HG03045 (cell line): ENCODE data around the gene ALS2.
A peak's percentile ranks its signal among the peaks of the same experiment; 100 is the strongest.
"Not testable (repeated sequence)": the region's sequence is repeated elsewhere in the genome, so short reads cannot be mapped to it uniquely, and the experiment has no call there.

ENCODE experiments used
- ATAC-seq: cut with Tn5 transposase; IDR thresholded peaks from one replicate; pipeline ENCODE4 v1.9.1; 2021; ENCODE audit warnings: mild to moderate bottlenecking, moderate library complexity; ENCODE audit not compliant: unreplicated experiment

Gene ALS2

DNA sequence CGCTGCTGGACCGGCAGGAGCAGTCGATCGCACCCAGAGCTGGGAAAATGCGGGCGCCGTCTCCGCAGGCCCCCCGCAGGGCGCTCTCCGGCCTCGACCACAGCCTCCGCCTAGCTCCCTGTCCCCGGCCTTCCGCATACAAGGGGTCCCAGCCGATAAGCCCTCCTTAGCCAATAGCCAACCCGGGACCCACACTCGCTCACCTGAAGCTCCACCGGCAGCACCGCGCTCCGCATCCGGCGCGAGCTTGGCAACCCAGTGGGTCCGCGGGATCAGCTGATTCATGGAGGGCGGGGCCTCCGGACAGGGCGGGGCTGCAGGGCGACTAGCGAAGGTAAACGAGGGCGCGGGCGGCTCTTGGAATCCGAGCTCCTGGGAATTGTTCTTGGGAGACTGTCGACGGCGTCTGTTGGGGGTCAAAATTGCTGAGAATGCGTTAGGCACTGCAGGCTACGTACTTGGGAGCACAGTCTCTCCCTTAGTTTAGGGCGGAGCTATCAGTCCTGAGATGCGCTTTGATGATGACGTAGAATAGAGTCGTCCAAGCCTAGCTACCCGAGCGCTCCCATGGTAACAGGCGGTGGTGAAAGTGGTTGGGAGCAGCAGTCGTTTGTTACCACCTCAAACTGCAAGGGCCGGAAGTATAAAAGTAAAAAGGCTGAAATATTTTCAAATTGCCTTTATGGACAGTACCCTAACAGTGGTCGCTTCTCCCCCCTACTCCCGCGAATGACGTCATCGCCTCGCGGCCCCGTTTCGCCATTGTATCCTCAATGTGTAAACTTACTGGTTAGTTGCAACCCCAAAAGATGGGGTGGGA, at the start of gene ALS2:
ALS2 (minus strand) TSS at position 260 of the 820 bp plus-strand sequence. CDS start 12,048 bp downstream, outside the sequence.
- ATAC-seq, result peak; percentile 98

DNA sequence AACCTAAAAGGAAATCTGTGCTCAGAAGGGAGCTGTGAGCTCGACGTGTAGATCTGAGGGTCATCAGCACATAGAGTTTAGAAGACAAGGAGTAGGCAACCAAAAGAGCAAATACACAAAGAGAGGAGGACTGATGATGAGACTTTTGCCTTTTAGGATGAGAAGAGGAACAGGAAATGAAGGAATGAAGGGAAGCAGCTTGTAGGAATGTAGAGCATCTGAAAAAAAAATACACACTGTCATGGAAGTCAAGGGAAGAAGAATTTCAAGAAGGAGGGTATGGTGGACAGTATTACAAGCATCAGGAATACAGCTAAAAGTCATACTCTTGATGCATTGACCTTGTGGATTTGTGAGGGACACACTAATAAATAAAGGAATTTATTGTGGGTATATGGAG, 47.5 kb upstream of the ALS2 start:
- ATAC-seq, result no peak

DNA sequence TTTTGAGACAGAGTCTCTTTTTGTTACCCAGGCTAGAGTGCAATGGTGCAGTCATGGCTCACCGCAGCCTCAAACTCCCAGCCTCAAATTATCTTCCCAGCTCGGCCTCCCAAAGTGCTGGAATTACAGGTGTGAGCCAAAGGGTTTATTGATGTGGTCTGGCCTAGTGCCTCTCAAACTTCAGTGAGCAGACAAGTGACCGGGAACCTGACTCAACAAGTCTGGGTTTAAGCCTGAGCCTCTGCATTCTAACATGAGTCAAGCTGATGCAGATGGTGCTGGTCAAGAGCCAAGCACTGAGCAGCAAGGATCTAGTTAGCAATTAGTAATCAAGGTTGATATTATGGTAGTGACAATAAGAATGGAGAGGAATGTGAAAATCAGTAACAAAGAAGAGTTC, 46.9 kb upstream of the ALS2 start:
- ATAC-seq, result no peak

DNA sequence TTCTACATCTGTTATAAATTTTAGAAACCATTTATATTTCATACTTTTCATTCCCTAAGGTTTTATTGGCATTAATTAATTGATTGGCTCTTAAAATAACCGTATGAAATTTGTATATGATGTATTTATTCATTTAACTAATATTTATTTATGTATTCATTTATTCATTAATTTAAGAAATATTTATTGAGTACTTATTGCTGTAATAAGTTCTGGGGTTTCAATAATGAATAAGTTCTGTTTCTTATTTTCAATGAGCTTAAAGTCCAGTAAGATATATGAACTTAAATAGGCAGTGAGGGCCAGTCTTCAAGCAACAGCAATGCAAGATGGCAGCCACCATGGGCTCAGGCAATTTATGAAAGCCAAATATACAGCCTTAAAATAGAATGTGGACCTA, 43.5 kb upstream of the ALS2 start:
- no peak for ATAC-seq

DNA sequence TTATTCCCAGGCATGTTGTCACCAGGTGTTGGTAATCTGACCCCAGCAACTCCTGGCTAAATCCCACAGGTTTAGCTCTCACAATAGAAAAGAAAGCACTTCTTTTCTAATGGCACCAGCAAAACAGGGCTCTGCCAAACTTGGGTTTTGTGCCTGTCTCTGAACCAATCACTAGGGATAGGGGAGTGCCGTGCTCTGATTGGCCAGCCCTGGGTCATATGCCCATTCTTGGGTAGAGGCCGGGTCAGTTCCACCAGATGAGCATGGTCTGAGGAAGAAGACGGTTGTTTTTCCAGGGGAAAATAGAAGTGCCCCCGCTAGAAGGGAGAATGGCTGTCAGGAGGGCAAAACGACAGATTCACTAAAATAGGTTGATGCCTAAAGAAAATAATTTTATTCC, 40.3 kb upstream of the ALS2 start:
- ATAC-seq, result no peak

DNA sequence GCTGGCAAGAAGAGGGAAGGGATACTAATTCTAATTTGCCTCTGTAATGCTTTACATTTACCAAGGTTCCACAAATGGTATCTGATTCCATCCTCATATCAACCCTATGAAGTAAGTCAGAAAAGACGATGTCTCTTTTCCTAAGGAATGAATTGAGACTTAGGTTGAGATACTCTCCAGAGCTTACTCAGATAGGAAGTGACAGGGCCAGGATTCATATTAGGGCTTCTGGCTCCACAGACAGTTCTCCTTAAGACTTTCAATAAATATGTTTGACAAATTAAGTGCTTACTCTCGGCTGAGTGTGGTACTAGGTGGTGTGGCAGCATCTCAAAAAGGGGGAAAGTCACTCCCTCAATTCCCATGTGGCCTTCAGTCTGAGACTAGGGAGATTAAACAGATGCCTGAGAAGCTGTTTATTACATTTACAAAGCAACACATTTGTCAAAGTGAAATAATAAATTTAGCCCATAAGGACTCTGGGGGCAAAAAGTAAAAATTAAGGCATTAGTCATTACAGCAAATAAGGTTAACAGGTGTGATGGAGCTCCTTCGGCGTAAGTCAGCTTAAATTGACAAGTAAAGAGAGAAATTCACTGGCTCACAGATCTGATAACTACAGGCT, 39.8 kb upstream of the ALS2 start:
- no peak for ATAC-seq

DNA sequence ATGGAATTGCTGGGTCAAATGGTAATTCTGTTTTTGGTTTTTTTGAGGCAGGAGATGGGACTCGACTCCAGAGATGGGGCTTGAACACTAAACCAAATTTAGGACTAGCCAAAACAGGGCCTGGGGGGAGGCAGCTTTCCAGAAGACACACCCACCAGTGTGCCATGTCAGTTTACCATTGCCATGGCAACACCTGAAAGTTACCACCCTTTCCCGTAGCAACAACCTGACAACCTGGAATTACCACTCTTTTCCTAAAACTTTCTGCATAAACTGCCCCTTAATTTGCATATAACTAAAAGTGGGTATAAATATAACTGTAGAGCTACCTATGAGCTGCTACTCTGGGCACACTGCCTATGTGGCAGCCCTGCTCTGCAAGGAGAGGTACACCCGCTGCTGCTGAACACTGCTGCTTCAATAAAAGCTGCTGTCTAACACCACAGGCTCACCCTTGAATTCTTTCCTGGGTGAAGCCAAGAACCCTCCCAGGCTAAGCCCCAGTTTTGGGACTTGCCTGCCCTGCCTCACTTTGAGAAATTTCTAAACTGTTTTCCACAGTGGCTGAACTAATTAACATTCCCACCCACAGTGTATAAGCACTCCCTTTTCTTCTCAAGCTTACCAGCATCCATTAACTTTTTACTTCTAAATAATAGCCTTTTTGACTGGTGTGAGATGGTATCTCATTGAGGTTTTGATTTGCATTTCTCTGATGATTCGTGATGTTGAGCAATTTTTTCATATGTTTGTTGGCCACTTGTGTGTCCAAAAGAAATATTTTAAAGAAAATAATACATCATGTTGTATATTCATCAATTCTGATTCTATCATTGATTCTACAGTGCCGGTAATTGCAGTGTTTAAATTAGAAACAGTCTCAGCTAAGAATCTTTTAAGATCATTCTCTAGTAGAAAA, 36.2 kb upstream of the ALS2 start:
- ATAC-seq, result no peak

DNA sequence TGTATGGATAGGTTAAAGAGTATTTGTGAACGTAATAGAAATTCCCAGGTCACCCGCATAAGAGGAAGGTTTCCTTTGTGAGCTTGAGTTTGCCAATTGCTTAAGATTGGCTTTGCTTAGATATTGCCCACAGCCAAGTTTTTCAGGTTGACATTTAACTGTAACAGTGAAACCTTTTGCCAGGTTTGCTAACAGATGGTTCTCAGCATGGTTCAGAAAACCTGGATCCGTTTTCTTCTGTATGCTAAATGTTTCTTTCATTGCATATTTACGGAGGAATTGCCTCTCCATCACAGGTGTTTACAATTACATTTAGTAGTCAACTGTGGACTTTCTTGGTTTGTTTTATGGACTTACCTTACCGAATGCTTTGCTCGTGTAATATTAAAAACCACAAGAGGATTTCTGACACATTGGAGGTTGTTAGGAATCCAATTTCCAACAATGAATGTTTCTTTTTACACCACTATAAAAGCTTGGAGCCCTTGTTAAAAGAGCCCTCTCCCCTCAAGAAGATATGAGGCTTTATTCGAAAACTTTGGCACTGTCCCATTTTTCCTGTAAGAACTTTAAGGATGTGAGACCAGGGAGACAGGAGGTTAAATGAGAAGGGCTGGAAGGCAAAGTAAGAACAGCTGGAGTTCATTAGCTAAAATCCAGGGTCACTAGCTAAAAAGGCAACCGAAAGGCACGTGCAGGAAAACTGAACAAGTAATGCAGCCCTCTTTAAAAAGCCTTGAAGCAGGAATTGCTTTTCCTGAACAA, 33.4 kb upstream of the ALS2 start:
- ATAC-seq, result no peak

DNA sequence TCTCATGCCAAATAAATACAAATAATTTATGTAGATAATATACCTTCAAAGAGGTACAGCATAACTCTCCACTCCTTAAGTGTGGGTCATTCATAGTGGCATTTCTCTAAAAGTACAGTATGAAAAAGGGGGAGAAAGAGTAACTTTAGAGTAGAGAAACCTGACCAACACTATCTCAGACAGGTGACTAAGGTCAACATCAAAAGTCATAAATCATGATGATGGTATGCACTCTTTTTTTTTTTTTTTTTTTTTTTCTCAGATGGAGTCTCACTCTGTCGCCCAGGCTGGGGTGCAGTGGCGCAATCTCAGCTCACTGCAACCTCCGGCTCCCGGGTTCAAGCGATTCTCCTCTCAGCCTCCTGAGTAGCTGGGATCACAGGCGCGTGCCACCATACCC, 29.9 kb upstream of the ALS2 start:
- not testable (repeated sequence) for ATAC-seq

DNA sequence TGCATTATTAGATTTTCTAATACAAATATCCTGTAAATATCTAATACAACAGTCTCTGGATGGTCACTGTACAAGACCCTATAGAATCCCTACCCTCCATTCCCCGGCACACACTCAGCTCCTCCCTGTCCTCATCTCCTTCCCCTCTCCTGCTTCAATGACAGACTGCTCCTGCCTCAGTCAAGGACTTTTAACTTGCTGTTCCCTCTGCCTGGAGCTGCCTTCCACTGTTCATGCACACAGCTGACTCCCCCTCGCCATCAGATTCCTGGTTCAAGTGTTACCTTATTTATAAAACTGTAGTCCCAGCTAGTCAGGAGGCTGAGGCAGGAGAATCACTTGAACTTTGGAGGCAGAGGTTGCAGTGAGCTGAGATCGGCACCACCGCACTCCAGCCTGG, 28.9 kb upstream of the ALS2 start:
- ATAC-seq, result no peak

DNA sequence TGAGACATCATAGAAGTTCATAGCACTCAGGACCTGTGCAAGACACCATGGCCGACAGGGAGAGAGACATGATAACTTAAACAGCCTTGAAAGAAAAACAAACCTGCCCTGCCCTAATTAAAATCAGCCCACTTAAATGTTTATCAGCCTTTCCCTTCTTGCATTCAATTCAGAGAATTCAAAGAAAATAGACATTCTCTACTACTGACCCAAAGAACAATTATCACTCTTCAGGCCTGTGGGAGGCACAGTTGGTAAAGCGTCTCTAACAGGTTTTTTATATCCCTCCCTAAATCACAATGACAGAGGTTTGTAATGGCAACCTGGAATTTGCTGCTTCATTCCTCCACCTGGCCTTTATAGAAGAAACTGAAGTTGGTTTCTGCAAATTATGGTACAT, 27.3 kb upstream of the ALS2 start:
- ATAC-seq, result no peak

DNA sequence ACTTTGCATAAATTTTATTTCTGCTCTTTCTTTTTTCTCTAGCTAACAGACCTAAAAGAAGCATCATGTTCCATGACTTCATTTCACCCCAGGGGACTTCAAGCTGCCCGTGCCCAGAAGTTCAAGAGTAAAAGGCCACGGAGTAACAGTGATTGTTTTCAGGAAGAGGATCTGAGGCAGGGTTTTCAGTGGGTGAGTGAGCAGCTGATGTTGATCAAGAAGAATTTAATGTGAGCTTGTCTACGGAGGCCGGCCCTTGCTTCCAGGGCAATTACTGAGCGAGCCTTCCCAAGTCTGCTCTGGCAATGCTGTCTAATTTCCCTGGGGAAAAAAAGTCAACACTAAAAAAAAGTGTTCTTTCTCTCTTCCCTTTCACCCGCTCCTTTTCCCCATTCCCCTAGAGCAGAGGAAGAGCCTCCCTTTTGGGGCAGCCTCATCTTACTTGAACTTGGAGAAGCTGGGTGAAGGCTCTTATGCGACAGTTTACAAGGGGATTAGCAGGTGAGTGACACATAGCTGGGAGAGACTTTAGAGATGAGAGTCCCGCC, 26.8 kb upstream of the ALS2 start:
- no peak for ATAC-seq

DNA sequence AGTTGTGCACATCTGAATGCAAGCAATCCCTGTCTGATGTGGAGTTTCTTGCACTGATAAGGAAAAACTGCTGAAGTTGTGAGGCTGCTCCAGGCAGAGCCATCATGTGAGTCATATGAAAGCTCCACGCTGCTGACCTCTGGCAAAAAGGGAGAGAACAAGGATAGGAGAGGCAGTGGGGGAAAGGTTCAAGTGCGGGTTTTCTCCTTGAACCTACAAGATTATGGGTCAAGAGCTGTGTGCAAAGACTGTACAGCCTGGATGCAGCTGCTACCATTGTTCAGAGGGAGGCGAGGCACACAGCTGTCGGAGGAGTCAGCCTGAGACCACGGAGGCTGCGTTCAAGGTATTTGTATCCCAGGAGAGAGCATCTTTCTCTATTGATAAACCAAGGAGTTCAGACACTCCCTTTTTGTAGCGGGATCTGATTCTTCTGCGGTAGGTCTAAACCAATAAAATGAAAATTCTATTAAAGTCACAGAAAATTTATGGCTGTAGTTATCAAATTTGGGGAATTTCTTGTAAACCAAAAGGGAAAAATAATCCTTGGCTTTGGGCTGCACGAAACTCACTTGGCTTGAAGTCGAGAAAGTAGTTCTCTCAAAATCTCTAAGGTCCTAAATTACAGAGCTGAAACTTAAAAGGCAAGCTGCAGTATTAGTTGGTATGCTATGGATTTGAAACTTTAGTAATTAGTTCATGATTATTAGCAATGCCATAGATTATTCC, 25.9 kb upstream of the ALS2 start, which contains the start of gene CDK15:
CDK15 (plus strand) TSS at position 96 of the 729 bp plus-strand sequence; CDS start at position 224, 128 bp downstream.
- ATAC-seq, result no peak

DNA sequence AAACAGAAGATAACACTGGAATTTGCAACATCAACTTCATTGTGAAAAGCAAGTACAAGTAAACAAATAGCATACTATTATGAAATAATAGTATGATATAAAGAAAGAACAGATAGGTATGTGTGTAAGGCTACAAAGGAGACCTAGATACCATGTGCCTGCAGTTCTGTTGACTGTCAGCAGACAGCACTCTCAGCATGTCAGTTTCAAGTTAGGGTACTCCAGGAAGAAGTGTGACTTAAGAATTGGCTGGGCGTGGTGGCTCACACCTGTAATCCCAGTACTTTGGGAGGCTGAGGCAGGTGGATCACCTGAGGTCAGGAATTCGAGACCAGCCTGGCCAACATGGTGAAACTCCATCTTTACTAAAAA, 18.2 kb upstream of the ALS2 start:
- not testable (repeated sequence) for ATAC-seq

DNA sequence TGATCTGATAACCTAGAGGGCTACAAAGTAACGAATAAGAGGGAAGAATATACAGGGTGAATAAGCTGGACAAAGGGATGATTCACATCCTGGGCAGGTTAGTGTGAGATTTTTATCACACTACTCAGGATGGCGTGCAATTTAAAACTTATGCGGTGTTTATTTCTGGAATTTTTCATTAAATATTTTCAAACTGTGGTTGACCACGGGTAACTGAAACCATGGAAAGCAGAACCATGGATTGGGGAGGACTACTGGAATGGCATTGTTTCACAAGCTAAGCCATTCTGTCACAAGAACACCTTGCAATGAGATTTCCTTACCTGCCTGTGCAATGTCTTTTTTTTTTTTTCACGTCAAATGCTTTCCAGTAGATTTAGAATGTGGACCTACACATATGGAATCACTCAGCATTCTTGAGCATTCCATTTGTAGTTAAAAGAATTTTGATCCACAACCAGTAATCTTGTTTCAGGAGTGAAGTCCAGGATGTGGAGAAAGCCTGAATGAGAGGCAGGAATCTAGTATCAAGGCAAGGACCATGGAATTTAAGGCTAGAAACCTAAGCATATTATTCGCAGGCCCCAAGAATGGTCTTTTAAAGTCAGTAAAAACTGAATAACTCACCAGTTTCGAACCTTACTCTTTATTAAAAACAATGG, 17.6 kb upstream of the ALS2 start:
- no peak for ATAC-seq

DNA sequence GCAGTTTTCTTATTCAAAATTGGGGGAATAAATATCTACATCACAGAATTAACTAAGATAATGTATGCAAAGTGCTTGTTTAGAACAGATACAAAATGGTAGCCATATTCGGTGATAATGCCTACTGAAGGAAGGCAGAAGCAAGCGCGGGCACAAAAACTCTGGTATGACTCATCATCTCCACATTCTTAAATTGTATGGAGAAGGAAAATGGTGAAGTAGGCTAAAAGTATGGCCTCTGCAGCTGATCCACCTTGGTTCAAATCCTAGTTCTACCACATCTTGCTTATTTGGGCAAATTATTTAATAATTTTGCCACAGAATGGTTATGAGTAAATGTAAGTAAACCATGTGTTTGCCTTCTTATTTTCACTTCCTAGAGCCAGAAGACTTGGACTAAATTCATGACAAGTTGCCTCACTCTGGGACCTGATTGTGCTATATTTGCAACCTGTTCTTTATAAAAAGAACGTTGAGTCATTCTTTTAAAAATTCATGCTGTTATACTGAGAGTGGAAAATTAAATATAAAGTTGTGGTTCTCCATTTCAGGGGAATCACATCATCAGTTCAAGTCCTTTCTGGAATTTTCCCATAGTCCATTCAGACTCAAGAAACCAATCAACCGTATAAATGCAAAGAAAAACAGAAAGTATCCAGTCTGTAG, 16.6 kb upstream of the ALS2 start:
- ATAC-seq, result no peak

DNA sequence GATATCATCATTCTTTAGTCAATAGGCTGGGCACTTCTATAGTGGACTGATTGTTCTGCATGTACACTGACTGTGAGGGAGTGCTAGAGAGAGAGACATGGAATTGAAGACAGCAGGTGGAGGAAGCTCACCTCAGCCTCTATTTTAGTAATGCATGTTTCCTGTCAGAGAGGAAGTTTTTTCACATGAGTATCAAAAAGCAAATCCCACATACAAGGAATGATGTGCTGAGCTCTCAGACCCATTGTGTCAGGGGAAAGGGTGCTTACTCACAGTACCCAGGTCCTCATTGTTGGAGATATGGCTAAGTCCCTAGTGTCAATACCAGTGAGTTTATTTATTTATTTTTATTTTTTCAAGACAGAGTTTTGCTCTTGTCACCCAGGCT, 15.7 kb upstream of the ALS2 start:
- ATAC-seq, result no peak

DNA sequence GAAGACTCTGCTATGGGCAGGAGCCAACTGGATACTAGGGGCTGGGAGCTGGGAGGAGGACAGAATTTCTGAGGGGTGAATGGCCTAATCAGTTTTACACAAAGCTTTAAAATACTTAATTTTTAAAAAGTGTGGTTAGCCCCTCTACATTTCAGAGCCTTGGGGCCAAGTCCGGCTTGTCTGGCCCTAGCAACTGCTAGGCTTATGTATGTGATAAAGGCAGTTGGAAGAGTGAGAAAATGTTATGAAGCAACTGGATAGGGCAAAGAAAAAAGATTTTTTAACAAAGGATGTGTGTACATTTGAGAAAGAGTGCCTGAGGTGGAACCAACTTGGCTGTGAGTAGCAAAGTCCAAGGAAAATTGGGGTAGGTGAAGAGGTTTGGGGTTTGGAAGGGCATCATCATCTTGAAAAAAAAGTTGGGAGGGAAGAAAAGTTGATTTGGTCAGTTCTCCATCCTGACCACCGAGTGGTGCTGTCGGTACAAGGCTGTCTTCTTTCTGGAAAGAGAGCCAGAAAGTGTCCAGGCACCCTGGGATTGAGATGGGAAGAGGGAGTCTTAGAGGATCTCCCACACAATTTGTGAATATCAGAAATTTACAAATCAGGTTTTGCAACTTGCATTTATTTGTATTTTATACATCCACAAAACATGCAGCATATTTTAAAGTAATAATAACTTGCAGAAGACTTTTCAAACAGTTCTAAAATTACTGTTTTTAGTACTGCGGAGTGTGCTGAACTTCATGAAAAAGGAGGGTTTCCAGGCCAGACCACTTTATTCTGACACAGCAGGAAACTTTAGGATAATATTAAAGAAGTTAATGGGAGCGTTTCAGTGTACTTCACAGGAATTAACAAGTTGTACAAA, 15.1 kb upstream of the ALS2 start:
- ATAC-seq, result no peak
